ENCODE results near the gene ACSS1. TPM values are rescaled to one million over a fixed set of nuclear protein-coding genes. Genes with fewer than 3 reads are reported as not detected.

Gene ACSS1
- total RNA-seq, 1 donor: 0.99 TPM

DNA sequence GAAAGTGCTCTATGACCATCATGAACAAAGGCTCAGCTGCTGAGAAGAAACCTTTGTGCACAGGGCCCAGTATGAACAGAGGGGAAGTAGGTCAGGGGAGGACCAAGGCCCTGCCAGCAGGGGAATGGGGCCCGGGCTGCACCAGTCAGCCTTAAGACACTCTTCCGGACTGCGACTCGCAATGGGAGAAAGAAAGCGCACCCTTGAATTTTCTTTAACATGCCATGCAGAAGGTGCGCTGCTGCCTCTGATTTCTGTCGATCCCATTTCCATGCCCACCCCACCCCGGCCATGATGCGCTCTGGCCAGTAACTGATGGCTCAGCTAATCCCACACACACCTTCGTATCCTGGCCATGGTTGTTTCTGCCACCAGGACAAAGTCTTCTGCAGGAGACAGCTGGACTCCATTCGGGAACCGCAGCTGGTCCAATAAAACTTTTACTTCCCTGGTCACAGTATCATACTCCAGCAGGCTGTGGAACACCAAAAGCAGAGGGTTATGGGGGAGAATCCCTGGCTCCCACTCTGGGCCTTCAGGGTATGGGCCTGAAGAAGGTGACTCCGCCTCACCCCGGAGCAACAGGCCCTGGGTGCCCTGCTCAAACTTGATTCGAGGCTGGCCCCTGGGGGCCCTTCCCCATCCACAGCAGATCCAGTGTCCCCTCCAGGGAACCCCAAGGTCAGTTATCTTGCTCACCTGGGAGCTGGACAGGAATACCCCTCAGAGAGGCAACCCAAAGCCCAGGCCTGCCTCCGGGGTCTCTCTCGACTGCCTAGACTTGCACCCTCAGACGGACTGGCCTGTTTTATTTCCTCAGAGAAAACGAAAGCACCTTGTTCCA is 88.5 kb downstream of the ACSS1 start:
- DNase-seq (ENCODE audit: low read depth): no peak
- no peak overlapping the region for H3K4me3 ChIP-seq (ENCODE audit: low read depth, low read length)
- TF ChIP-seq CTCF (IDR thresholded peaks at IDR 0.05; ENCODE audit: insufficient read depth, low read length): no peak

- no peak overlapping the region for H3K4me3 ChIP-seq (ENCODE audit: low read depth, low read length)
- no peak for TF ChIP-seq CTCF (IDR thresholded peaks at IDR 0.05; ENCODE audit: insufficient read depth, low read length)
- no peak for DNase-seq (ENCODE audit: low read depth)
These were observed 89.6 kb downstream of the ACSS1 start for GRCh38 chr20:24968278-24968800.

DNA sequence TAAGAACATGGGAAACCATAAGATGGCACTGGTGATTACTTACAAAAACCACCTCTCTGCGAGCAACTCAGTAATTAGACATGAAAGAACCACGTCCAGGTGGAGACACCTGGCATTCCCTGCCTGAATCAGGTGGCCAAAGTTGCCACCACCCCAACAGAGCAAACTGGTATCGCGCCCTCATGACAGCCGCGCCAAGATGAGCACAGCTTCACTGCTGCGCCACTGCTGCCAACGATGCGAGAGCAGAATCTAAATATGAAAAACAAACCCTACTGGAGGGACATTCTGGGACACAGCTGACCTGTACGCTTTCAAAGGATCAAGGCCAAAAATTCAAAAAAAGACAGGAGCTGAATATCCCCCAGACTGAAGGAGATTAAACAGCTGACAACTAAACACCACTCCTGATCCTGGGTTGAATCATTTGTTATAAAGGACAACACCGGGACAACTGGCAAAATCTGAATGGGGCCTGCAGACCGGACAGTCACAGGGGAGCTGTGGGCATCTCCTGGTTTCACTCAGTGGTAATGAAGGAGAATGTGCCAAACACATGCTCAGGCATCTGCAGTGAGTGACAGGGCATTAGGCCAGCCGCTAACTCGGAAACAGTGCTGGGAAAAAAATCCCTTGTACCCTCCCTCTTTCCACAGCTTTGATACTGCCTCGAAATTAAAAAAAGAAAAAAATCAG is 91.5 kb downstream of the ACSS1 start:
- DNase-seq (ENCODE audit: low read depth): no peak
- no peak for TF ChIP-seq CTCF (IDR thresholded peaks at IDR 0.05; ENCODE audit: insufficient read depth, low read length)
- H3K4me3 ChIP-seq (ENCODE audit: low read depth, low read length): no peak overlapping the region

- no peak for DNase-seq (ENCODE audit: low read depth)
- no peak for TF ChIP-seq CTCF (IDR thresholded peaks at IDR 0.05; ENCODE audit: insufficient read depth, low read length)
- H3K4me3 ChIP-seq (ENCODE audit: low read depth, low read length): no peak overlapping the region
These were observed 92.6 kb downstream of the ACSS1 start for GRCh38 chr20:24965065-24965919.

- no peak for TF ChIP-seq CTCF (IDR thresholded peaks at IDR 0.05; ENCODE audit: insufficient read depth, low read length)
- no peak for DNase-seq (ENCODE audit: low read depth)
- H3K4me3 ChIP-seq (ENCODE audit: low read depth, low read length): no peak overlapping the region
These were observed 93.5 kb downstream of the ACSS1 start for GRCh38 chr20:24964506-24964840.

DNA sequence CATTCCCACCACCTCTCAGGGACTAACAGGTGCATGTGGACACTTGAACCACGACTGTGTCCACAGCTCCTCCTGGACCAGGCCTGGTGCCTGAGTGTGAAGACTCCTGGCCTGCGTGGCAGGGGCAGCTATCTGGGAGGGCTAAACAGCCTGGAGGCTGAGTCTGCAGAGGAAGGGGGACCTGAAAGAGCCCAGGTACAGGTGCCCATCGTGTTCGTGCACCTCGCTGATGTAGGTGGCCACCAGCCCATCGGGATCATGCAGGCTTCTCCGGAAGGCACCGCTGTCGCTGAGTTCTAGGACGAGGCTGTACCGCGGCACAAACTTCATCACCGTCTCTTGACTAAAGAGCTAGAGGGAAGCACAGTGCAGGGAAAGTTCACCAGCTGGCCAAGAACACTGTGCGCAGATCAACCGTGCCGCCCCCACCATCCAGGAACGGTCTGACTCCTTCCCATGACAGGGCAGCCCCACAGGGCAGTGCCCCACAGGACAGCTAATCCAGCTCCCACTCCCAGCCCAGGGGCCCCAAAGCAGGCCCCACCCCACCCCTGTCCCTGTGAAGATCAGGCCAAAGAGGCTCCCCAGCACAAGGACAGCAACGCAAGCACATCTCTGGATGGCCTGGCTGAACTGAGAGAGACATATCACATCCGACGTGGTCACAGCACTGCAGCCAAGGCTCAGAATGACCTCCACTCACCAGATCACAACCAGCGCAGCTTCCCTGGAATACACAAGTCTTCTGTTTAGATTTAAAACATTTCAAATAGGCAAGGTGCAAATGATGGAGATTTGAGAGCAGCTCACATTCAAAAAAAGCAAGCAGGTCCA is 94.0 kb downstream of the ACSS1 start:
- DNase-seq (ENCODE audit: low read depth): no peak
- TF ChIP-seq CTCF (IDR thresholded peaks at IDR 0.05; ENCODE audit: insufficient read depth, low read length): no peak
- no peak overlapping the region for H3K4me3 ChIP-seq (ENCODE audit: low read depth, low read length)
